HG03135 (cell line): ENCODE measurements around the gene MOB1B.
"Not testable (repeated sequence)": the region's sequence is repeated elsewhere in the genome, so short reads cannot be mapped to it uniquely, and the experiment has no call there.

Experiments used
- ATAC-seq: cut with Tn5 transposase; IDR thresholded peaks from one replicate; pipeline ENCODE4 v1.9.1; 2021; ENCODE audit warnings: mild to moderate bottlenecking, moderate library complexity; ENCODE audit not compliant: unreplicated experiment

Gene MOB1B

GRCh38 chr4:70948665-70949260 lies 46.6 kb downstream of the MOB1B start:
- ATAC-seq = no peak

- ATAC-seq = no peak
Observed at GRCh38 chr4:70954032-70954431, 51.9 kb downstream of the MOB1B start.

DNA sequence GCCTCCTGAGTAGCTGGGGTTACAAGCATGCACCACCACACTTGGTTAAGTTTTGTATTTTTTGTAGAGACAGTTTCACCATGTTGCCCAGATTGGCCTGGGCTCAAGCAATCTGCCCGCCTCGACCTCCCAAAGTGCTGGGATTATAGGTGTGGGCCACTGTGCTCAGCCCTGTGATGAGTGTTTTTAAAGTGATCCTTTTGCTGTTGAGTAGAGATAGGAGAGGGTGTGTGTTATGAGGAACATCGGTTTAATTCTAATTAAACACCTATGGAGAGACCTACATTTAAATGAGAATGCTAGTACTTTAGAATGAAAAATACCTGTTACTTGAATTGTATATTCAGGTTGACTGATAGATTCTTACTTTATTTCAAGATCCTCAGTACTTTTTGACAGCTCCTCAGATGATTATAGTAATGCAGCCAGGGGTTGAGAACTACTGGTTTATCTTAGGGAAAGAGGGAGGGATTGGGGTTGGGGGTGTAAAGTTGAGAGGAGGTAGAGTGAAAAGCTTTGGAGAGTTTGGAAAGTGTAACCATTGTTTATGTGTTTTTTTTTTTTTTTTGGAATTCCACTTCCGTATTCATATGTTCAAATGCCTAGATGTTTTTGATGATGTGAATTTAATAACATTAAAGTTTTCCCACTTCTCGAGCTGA lies 54.5 kb downstream of the MOB1B start:
- no peak for ATAC-seq

DNA sequence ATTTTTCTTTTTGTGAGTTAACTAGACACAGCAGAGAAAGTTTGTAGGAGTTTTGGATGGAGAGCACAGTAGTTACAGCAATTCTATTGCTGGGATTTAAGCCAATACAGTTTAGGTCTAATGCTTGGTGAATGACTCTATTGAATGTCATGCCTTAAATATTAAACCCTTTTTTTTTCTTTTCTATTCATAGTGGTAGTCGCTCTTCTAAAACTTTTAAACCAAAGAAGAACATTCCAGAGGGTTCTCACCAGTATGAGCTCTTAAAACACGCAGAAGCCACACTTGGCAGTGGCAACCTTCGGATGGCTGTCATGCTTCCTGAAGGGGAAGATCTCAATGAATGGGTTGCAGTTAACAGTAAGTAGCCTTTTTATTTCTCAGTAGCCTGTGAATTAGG lies 56.5 kb downstream of the MOB1B start:
- ATAC-seq = no peak

DNA sequence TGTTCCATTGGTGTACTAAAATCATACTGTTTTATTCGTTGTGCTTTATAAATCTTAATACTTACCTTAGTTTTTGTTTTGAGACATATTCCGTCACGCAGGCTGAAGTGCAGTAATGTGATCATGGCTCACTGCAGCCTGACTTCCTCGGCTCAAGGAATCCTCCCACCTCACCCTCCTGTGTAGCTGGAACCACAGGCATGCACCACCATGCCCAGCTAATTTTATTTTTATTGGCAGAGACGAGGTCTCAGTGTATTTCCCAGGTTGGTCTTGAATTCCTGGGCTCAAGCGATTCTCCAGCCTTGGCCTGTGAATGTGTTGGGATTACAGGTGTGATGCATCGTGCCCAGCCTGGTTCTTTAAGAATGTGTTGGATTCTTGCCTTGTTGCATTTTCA lies 66.9 kb downstream of the MOB1B start:
- ATAC-seq = no peak

DNA sequence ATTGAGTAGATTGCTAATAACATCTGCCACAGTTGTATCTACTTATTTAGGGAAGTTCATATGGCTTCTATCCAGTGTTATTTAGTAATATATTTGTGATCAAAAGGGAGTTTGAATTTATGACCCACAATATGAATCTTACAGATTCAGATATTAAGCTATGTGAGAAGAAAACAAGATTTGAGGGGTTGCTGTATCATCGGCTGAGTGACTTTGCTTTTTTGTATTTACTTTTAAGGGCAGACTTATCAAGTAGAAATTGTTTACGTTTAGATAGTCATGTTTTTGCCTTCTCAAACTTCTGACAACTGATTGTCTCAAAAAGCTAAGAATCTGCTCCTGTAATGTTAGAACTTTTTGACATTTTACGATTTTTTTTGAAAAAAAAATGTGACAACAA lies 74.1 kb downstream of the MOB1B start:
- ATAC-seq = no peak

DNA sequence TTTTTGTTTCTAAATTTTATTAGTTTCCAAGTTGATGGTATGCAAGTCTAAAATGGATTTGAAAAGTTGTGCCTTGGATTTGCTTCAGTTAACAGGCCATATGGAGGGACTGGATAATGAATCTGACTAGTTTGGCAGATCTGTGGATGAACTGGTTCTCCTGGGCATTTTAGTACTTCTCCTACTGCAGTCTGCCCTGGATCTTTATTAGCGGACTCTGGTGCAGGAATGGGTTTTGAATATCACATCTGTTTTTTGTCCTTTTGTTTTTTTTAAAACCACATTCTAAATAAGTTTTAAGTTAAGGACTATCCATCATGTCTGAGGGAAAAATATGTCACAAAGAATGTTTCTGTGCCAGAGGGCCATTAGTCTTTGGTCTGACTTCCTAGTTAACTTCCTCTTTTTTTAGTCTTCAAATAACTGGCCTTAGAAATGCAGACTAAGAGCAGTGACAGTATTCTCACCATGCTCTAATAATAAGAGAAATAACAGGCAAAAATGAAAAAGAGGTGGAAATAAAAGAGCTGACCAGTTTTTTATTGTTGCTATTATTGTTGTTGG lies 77.4 kb downstream of the MOB1B start:
- peak; percentile 79 for ATAC-seq

- no peak for ATAC-seq
Observed at GRCh38 chr4:70980196-70980595, 78.0 kb downstream of the MOB1B start.

GRCh38 chr4:70984106-70984505 lies 81.9 kb downstream of the MOB1B start:
- ATAC-seq = no peak

DNA sequence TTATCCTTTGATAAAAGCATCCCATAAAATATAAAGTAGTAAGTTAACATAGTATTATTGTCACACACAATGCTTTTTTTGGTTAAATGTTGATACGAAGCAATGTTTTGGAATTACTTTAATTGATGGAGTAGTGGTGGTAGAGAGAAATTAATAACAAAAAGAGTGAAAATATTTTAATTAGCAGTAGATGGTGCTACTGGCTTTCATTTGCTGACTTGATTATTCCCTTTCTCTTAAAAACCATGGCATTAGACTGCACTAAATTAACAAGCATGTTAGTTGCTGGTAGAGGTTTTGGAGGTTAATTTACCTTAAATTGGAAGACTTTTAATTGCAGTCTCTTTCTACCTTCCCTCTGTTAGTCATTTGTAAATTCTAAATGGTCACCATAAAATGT lies 82.4 kb downstream of the MOB1B start:
- no peak for ATAC-seq

DNA sequence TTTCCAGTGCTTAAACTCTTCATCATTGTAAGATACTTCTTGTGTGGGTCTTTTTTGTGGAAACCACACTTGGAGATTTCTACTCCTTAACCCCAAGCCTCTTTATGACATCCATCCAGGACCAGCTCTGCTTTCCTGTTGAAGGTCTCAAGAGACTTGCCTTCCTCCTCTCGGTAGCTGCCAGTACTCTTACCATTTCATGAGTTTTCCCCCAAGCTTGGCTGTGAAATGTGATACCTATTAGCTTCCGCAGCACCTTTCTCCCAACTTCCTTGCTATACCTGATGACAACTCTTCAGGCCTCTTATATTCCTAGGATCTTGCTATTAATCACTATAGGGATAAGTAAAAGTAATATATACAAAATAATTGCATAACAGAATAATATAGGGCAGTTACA lies 89.4 kb downstream of the MOB1B start:
- no peak for ATAC-seq

DNA sequence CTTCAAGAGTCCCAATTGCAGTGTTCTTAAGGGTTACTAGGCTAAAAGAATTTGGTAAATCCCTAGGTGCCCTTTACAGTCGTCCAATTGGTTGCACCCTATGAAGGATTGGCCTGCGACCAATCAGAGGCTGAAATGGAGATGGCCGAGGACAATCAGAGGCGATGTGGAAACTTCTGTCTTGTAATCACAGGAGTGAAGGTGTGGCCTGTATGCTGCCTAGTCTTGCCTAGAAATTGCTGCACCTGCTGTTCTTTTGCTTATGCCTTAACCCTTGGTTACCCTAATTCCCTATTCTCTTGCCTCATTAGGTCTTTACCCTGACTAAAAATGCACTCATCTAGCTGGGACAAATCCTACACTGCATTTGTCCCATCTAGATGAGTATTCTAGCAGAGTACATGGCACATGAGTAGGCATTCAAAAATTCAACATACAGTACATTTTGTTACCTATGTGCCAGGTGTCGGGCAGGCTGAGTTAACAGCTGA lies 90.3 kb downstream of the MOB1B start:
- no peak for ATAC-seq

- peak; percentile 80 for ATAC-seq
Observed at GRCh38 chr4:70993181-70994068, 91.3 kb downstream of the MOB1B start, which contains the start of gene DCK. DCK (plus strand) TSS chr4:70993649; CDS start chr4:70993836, 187 bp downstream.

DNA sequence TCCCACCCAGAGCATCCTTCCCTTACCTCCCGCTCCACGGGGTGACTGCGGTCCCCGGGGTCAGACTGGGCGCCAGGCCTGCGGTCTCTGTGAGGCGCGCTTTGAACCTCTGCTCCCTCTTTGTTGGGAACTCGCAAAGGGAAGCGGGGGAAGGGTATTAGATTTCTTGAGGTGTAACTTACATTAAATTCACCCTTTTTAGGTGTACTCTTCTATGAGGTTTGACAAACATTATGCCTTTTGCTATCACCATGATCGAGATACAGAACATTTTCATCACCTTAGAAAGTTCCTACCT lies 91.8 kb downstream of the MOB1B start:
- ATAC-seq = no peak

- ATAC-seq = peak; percentile 50
Observed at GRCh38 chr4:70994387-70995099, 92.4 kb downstream of the MOB1B start.

GRCh38 chr4:70996018-70996360 lies 93.8 kb downstream of the MOB1B start:
- ATAC-seq = no peak

GRCh38 chr4:70997036-70997435 lies 94.9 kb downstream of the MOB1B start:
- ATAC-seq = no peak

GRCh38 chr4:70997546-70997945 lies 95.4 kb downstream of the MOB1B start:
- ATAC-seq = no peak

DNA sequence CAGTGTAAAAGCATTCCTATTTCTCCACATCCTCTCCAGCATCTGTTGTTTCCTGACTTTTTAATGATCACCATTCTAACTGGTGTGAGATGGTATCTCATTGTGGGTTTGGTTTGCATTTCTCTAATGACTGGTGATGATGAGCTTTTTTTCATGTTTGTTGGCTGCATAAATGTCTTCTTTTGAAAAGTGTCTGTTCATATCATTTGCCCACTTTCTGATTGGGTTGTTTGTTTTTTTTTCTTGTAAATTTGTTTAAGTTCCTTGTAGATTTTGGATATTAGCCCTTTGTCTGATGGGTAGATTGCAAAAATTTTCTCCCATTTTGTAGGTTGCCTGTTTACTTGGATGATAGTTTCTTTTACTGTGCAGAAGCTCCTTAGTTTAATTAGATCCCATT lies 97.5 kb downstream of the MOB1B start:
- not testable (repeated sequence) for ATAC-seq

- not testable (repeated sequence) for ATAC-seq
Observed at GRCh38 chr4:71001363-71001762, 99.2 kb downstream of the MOB1B start.

DNA sequence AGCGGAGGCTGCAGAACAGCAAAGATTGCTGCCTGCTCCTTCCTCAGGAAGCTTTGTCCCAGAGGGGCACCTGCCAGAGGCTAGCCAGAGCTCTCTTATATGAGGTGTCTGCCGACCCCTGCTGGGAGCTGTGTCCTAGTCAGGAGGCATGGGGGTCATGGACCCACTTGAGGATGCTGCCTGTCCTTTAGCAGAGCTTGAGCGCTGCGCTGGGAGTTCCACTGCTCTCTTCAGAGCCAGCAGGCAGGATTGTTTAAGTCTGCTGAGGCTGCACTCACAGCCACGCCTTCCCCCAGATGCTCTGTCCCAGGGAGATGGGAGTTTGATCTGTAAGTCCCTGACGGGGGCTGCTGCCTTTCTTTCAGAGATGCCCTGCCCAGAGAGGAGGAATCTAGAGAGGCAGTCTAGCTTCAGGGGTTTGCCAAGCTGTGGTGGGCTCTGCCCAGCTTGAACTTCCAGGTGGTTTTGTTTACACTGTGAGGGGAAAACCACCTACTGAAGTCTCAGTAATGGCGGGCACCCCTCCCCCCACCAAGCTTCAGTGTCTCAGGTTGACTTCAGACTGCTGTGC lies 102.2 kb downstream of the MOB1B start:
- ATAC-seq = no peak
